ENCODE data around the gene ZNF112.
"Not testable (repeated sequence)": the region's sequence is repeated elsewhere in the genome, so short reads cannot be mapped to it uniquely, and the experiment has no call there.

DNA sequence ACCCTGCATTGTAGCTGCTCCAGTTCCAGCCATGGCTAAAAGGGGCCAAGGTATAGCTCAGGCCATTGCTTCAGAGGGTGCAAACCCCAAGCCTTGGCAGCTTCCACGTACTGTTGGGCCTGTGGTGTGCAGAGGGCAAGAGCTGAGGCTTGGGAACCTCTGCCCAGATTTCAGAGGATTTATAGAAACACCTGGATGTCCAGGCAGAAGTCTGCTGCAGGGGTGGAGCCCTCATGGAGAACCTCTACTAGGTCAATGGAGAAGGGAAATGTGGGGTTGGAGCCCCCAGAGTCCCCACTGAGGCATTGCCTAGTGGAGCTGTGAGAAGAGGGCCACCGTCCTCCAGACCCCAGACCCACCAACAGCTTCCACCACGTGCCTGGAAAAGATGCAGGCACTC is 21.8 kb downstream of the ZNF112 start:
- not testable (repeated sequence) for TF ChIP-seq POLR2A (IDR thresholded peaks at IDR 0.05)
- TF ChIP-seq, protein P1, sequence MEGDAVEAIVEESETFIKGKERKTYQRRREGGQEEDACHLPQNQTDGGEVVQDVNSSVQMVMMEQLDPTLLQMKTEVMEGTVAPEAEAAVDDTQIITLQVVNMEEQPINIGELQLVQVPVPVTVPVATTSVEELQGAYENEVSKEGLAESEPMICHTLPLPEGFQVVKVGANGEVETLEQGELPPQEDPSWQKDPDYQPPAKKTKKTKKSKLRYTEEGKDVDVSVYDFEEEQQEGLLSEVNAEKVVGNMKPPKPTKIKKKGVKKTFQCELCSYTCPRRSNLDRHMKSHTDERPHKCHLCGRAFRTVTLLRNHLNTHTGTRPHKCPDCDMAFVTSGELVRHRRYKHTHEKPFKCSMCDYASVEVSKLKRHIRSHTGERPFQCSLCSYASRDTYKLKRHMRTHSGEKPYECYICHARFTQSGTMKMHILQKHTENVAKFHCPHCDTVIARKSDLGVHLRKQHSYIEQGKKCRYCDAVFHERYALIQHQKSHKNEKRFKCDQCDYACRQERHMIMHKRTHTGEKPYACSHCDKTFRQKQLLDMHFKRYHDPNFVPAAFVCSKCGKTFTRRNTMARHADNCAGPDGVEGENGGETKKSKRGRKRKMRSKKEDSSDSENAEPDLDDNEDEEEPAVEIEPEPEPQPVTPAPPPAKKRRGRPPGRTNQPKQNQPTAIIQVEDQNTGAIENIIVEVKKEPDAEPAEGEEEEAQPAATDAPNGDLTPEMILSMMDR (IDR thresholded peaks at IDR 0.05 in 8 of 11, conservative IDR thresholded peaks at IDR 0.05 in 3 of 11) = not testable (repeated sequence)
